Measurements from ENCODE around the gene NAV3.

The NAV3 gene

GRCh38 chr12:77996670-77997069 lies 166.0 kb downstream of the NAV3 start:
- no peak for DNase-seq

GRCh38 chr12:77998236-77998786 lies 167.6 kb downstream of the NAV3 start:
- no peak for DNase-seq

- DNase-seq = no peak
Measured at GRCh38 chr12:77999074-77999715, 168.5 kb downstream of the NAV3 start.

GRCh38 chr12:78002878-78003277 lies 172.2 kb downstream of the NAV3 start:
- DNase-seq = no peak

- DNase-seq = no peak
Measured at GRCh38 chr12:78004249-78005093, 173.8 kb downstream of the NAV3 start.

- no peak for DNase-seq
Measured at GRCh38 chr12:78005094-78005492, 174.4 kb downstream of the NAV3 start.

DNA sequence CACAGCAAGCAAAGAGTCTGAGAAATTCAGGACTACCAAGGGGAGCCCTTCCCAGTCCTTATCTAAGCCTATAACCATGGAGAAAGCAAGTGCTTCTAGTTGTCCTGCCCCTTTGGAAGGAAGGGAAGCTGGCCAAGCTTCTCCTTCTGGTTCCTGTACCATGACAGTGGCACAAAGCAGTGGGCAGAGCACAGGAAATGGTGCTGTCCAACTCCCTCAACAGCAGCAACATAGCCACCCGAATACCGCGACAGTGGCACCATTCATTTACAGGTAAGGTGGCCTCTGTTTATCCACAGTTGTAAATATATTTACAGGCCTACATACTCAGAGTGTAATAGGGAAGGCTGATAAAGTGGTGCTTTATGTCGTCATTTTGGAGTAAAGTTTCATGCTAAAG lies 176.5 kb downstream of the NAV3 start:
- DNase-seq = no peak

DNA sequence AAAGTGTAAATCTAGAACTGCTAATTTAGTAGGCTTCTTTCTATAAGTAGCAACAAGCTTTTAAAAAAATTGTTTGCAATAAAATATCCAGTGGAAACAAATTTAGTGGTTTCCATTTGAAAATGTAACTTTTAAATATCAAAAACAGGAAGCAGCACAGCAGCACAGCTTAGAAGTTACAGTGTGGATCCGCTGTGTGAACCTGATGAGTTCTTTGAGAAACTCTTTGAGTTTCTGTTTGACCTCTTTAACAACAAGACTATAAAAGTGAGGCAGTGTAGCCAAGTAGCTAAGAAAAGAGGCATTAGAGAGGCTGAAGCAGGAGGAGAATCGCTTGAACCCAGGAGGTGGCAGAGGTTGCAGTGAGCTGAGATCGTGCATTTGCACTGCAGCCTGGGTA lies 178.3 kb downstream of the NAV3 start:
- DNase-seq = no peak

GRCh38 chr12:78018171-78018910 lies 187.6 kb downstream of the NAV3 start:
- DNase-seq = no peak

GRCh38 chr12:78018939-78019338 lies 188.2 kb downstream of the NAV3 start:
- no peak for DNase-seq

DNA sequence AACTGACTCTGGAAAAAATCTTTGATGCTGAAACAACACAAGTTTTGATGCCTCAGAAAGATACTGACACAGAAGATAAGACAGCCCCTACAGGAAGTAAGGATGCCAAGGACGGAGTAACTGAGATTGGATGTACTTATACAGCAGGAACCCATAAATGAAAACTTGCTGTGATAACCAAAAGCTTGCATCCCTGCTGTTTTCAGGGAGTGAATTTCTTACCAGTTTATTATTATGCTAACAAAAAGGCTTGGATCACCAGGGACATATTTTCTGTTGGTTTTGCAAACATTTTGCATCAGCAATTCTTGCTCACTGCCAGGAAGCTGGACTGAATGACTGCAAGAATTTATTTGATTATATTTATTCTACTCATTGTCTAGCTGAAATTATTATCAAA lies 197.7 kb downstream of the NAV3 start:
- DNase-seq = no peak

GRCh38 chr12:78034025-78034424 lies 203.3 kb downstream of the NAV3 start:
- peak; percentile 2 for DNase-seq

DNA sequence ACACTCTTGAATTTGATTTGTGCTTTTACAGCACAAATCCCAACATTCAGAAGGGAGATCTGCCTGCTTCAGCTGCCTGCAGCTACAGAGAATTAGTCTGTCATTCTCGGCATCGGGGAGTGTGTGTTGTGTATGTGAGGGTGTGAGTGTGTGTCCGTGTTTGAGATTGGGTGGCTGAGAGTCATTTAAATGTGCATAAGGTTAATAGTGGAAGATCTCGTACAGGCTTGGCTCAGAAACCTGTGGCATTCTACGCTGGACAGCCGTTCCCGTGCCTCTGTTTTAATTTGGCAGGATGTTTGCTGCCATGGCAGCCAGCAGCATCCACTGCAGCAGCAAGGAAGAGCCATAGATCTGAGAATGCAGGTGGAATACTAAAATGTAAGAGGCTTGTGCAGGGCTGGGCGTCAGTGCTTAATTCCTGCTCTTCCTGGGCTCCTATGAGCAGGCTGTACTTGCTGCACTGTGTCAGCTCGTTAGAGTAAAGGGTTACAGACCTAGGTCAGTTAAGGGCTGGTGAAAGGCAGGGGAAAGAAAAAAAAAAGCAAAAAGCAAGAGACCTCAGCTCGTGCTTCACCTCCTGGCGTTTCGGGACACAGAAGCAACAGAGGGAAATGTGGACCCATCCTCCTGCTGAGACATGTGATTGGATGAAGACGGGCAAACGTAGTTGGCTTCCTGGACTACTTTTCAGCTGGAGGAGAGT lies 205.4 kb downstream of the NAV3 start:
- no peak for DNase-seq

- DNase-seq = no peak
Measured at GRCh38 chr12:78036874-78037273, 206.2 kb downstream of the NAV3 start.

DNA sequence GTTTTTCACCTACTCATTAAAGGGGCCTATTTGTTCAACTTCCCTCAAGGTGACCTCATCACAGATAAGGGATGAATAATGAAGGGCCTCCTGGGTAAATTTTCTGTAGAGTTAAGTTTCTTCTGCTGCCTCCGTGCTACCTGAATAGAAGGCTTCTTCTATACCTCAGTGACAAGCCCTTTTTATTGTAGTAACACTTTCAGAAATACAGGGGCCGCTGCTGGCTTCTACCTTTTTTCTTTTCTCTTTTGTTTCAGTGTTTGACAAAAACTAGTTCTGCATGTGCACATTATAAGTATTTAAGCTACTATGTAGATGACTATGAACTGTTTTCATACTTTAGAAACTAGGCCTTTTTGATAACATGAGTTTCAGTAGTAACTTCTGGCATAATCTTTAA lies 207.0 kb downstream of the NAV3 start:
- no peak for DNase-seq

DNA sequence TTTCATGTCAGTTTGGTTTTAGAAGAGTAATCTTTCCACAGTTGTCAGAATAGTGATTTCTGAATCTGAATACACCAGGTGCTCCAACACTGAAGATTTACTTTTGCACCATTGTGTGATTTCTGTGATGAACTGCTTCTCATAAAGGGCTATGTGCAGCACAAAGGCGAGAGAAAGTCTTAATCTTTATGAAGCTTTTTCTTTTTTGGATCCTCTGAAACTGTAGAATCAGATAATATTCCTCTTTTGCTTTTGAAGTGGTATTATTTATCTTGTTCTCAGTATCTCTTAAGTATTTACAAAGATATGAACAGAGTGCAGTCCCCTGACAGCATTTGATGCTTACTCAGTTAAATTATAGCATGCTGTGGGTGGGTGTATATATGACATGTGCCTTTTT lies 207.8 kb downstream of the NAV3 start:
- DNase-seq = no peak

DNA sequence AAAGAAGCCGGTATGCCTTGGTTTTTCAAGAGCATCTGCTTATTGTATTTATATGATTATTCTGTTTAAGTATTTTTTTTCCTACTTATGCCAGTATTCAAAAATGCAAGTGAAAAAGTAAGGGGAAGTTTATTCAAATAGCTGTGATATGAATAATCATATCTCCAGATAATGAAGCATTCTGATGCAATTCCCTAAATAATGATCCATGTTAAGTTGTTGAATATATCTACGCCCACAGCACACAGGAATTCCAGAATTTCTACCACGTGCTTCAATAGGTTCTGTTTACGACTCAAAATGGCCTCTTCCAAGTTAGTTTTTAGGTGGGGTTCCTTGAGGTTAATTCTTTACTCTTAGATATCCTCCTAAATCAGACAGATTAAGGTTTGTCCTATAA lies 208.3 kb downstream of the NAV3 start:
- no peak for DNase-seq

- DNase-seq = no peak
Measured at GRCh38 chr12:78040111-78040510, 209.4 kb downstream of the NAV3 start.

- DNase-seq = no peak
Measured at GRCh38 chr12:78050790-78051189, 220.1 kb downstream of the NAV3 start.

DNA sequence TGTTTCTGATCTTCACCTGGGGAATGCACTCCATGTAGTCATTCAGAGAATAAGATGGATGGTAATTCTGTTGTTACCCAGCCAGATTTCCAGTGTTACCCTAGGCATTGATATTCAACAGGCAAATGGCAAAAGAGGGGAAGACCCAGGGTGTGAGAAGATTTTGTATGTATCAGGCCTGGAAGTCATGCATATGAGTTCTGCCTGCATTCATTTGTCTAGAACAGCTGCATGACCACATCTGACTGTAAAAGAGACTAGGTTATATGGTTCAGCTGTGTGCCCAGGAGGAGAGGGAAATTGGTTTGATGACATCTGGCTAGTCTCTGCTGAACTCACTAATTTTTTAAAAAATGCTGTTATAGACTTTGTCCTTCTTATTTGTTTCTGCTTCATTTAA lies 224.9 kb downstream of the NAV3 start:
- DNase-seq = no peak

- no peak for DNase-seq
Measured at GRCh38 chr12:78057075-78057474, 226.4 kb downstream of the NAV3 start.

DNA sequence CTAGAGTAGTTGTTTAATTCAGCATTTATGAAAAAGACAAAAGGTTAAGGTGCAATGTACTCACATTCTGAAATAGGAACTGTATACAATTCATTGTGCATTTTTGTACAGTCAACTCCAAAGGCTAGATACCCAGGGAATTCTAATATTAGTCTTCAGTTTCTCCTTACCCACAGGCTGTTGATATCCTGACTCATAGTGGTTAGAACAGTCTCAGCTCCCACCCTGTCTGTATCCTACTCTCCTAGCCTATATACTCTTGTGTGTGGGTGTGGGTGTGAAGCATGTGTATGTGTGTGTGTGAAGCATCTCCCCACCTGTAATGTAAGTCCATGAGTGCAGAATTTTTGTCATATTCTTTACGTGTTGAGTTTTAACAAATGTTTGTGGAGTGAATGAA lies 229.5 kb downstream of the NAV3 start:
- no peak for DNase-seq

DNA sequence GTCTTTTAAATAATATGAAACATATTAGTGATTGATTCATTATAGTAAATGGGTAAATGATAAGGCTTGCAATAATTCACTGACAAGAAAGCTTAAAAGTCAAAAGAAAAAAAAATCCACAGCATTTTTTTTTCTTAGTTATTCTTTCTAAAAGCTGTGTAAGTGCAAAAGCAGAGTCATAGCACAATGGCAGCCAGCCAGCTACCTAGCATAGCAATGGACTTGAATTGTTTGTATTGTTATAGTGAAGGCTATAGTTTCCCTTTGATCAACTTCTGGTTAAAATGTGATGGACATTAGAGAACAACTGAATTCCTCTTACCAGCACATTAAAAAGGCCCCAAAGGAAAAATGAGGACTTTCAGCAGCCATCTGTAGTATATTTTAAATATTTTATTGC lies 232.1 kb downstream of the NAV3 start:
- no peak for DNase-seq

Measured in NK-92 treated with Interleukin-12 subunit alpha and Interleukin-12 subunit beta, amount 100 ng/mL, for 24 hours (cell line).